Measurements from ENCODE around the gene HPF1.

The HPF1 gene

DNA sequence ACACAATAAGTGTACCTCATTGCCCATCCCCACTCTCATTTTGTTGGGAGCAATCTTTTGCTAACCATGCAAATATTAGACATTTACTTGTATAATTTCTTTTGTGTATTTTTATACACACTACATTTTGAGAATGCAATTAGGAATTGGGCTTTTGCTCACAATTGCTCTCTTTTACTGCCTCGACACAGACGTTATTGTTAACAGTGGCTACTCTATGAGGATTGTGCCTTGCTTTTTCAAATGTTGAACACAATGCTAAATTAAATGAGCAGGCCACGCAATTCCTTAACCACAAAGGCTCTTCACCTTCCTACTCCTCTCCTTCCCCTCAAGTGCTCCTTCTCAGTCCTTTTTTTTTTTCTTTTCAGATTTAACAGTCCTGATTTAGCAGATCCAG lies 42.8 kb upstream of the HPF1 start:
- no peak for ATAC-seq (ENCODE audit: insufficient read depth, low read depth)
- Histone ChIP-seq H2AFZ (ENCODE audit: low read depth, low read length) (no peak overlapping the region), H3K9me3 (ENCODE audit: insufficient read depth, low read length, severe bottlenecking) (peaks cover under 1% of the 10 kb centered on the region), H3K9ac (ENCODE audit: low read depth, low read length) (no peak overlapping the region), H3K4me1 (ENCODE audit: insufficient read depth, low read length) (no peaks in the 10 kb centered on the region), H3K36me3 (ENCODE audit: insufficient read depth, low read length) (no peaks in the 10 kb centered on the region), H3K4me2 (ENCODE audit: insufficient read depth, low read length) (no peak overlapping the region), H3K4me3 (ENCODE audit: low read depth in 1 of 2, low read length in 2 of 2) (no peak overlapping the region), H3K27me3 (ENCODE audit: insufficient read depth, low read length, poor library complexity) (no peaks in the 10 kb centered on the region), H3K27ac (ENCODE audit: low read length) (no peak overlapping the region), H4K20me1 (ENCODE audit: insufficient read depth, low read length) (no peaks in the 10 kb centered on the region), H3K79me2 (ENCODE audit: insufficient read depth, low read length) (no peaks in the 10 kb centered on the region)
- DNase-seq, result no peak
- TF ChIP-seq, protein P1, sequence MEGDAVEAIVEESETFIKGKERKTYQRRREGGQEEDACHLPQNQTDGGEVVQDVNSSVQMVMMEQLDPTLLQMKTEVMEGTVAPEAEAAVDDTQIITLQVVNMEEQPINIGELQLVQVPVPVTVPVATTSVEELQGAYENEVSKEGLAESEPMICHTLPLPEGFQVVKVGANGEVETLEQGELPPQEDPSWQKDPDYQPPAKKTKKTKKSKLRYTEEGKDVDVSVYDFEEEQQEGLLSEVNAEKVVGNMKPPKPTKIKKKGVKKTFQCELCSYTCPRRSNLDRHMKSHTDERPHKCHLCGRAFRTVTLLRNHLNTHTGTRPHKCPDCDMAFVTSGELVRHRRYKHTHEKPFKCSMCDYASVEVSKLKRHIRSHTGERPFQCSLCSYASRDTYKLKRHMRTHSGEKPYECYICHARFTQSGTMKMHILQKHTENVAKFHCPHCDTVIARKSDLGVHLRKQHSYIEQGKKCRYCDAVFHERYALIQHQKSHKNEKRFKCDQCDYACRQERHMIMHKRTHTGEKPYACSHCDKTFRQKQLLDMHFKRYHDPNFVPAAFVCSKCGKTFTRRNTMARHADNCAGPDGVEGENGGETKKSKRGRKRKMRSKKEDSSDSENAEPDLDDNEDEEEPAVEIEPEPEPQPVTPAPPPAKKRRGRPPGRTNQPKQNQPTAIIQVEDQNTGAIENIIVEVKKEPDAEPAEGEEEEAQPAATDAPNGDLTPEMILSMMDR (IDR thresholded peaks at IDR 0.05; ENCODE audit: borderline replicate concordance, extremely low read depth, low read length, poor library complexity, severe bottlenecking), result no peak
- no peak for TF ChIP-seq EZH2 (IDR thresholded peaks at IDR 0.05; ENCODE audit: borderline replicate concordance, low read depth, low read length, severe bottlenecking)

DNA sequence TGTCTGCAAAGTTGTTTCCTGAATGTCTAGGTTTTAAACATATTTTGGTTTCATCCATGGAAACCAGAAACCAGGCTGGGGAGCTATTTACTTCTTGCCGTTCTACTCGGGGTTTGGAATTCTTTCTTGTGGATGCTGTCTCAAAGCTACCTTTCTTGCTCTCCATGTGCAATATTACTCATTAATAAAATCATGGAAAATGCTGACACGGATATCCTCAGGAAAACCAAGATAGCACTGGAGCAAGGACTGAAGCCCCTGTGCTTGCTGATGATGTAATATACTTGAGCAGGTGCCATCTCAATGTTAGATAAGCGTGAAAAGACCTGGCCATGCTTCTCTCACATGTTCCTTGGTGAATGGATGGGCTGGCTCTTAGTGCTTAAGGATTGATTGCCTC lies 41.5 kb upstream of the HPF1 start:
- H2AFZ ChIP-seq (ENCODE audit: low read depth, low read length), result no peak overlapping the region
- no peak for ATAC-seq (ENCODE audit: insufficient read depth, low read depth)
- TF ChIP-seq EZH2 (IDR thresholded peaks at IDR 0.05; ENCODE audit: borderline replicate concordance, low read depth, low read length, severe bottlenecking), result no peak
- TF ChIP-seq, protein P1 (IDR thresholded peaks at IDR 0.05; ENCODE audit: borderline replicate concordance, extremely low read depth, low read length, poor library complexity, severe bottlenecking), result no peak
- H3K4me3 ChIP-seq (ENCODE audit: low read depth in 1 of 2, low read length in 2 of 2), result no peak overlapping the region
- DNase-seq, result no peak
- H3K79me2 ChIP-seq (ENCODE audit: insufficient read depth, low read length), result no peaks in the 10 kb centered on the region
- H3K36me3 ChIP-seq (ENCODE audit: insufficient read depth, low read length), result no peaks in the 10 kb centered on the region
- H3K4me1 ChIP-seq (ENCODE audit: insufficient read depth, low read length), result no peaks in the 10 kb centered on the region
- no peaks in the 10 kb centered on the region for H3K27me3 ChIP-seq (ENCODE audit: insufficient read depth, low read length, poor library complexity)
- H3K4me2 ChIP-seq (ENCODE audit: insufficient read depth, low read length), result no peak overlapping the region
- no peak overlapping the region for H3K27ac ChIP-seq (ENCODE audit: low read length)
- no peaks in the 10 kb centered on the region for H4K20me1 ChIP-seq (ENCODE audit: insufficient read depth, low read length)
- no peak overlapping the region for H3K9ac ChIP-seq (ENCODE audit: low read depth, low read length)
- no peaks in the 10 kb centered on the region for H3K9me3 ChIP-seq (ENCODE audit: insufficient read depth, low read length, severe bottlenecking)

DNA sequence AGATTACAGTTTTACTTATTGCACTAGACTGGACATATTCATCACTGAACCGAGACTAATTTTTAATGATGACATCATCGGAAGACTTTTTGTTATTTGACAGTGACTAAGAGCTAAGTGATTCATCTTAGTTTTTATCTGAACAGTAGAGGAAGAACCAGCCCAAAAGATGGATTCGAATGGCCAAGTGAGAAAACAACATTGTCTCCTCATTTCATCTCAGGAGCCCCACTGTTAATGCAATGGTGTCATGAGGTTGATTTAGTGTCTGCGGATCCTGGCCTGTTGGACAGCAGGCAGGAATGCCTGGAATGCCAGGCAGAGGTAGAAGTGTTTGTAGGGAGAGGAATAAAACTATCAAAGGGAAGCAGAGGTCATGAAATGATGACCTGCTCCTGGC lies 37.8 kb upstream of the HPF1 start:
- Histone ChIP-seq H3K4me2 (ENCODE audit: insufficient read depth, low read length) (no peak overlapping the region), H3K4me1 (ENCODE audit: insufficient read depth, low read length) (no peaks in the 10 kb centered on the region), H2AFZ (ENCODE audit: low read depth, low read length) (no peak overlapping the region), H4K20me1 (ENCODE audit: insufficient read depth, low read length) (no peaks in the 10 kb centered on the region), H3K36me3 (ENCODE audit: insufficient read depth, low read length) (no peaks in the 10 kb centered on the region), H3K9ac (ENCODE audit: low read depth, low read length) (no peak overlapping the region), H3K27ac (ENCODE audit: low read length) (no peak overlapping the region), H3K79me2 (ENCODE audit: insufficient read depth, low read length) (no peaks in the 10 kb centered on the region), H3K27me3 (ENCODE audit: insufficient read depth, low read length, poor library complexity) (no peaks in the 10 kb centered on the region), H3K9me3 (ENCODE audit: insufficient read depth, low read length, severe bottlenecking) (no peaks in the 10 kb centered on the region), H3K4me3 (ENCODE audit: low read depth in 1 of 2, low read length in 2 of 2) (no peak overlapping the region)
- TF ChIP-seq EZH2 (IDR thresholded peaks at IDR 0.05; ENCODE audit: borderline replicate concordance, low read depth, low read length, severe bottlenecking), result no peak
- TF ChIP-seq, protein P1 (IDR thresholded peaks at IDR 0.05; ENCODE audit: borderline replicate concordance, extremely low read depth, low read length, poor library complexity, severe bottlenecking), result no peak
- ATAC-seq (ENCODE audit: insufficient read depth, low read depth), result no peak
- DNase-seq, result no peak
